ENCODE data around the gene PLEKHO1.

The PLEKHO1 gene

GRCh38 chr1:150138044-150138443 lies 11.7 kb upstream of the PLEKHO1 start:
- TF ChIP-seq GATA2 (IDR thresholded peaks at IDR 0.05; ENCODE audit: low read depth, low read length) (no peak), GATA3 (IDR thresholded peaks at IDR 0.05; ENCODE audit: low read depth, low read length) (no peak)

- no peak for TF ChIP-seq GATA3 (IDR thresholded peaks at IDR 0.05; ENCODE audit: low read depth, low read length)
These were observed 8.3 kb upstream of the PLEKHO1 start for GRCh38 chr1:150141452-150141851.

- TF ChIP-seq GATA2 (IDR thresholded peaks at IDR 0.05; ENCODE audit: low read depth, low read length), result no peak
- no peak for TF ChIP-seq GATA3 (IDR thresholded peaks at IDR 0.05; ENCODE audit: low read depth, low read length)
These were observed 7.6 kb upstream of the PLEKHO1 start for GRCh38 chr1:150142083-150142482.

- TF ChIP-seq GATA2 (IDR thresholded peaks at IDR 0.05; ENCODE audit: low read depth, low read length), result no peak
- TF ChIP-seq GATA3 (IDR thresholded peaks at IDR 0.05; ENCODE audit: low read depth, low read length), result no peak
These were observed 5.1 kb upstream of the PLEKHO1 start for GRCh38 chr1:150144606-150145005.

- TF ChIP-seq GATA3 (IDR thresholded peaks at IDR 0.05; ENCODE audit: low read depth, low read length) (no peak), GATA2 (IDR thresholded peaks at IDR 0.05; ENCODE audit: low read depth, low read length) (no peak)
These were observed 2.7 kb upstream of the PLEKHO1 start for GRCh38 chr1:150146849-150147542.

GRCh38 chr1:150148837-150149270 lies 862 bp upstream of the PLEKHO1 start:
- TF ChIP-seq GATA3 (IDR thresholded peaks at IDR 0.05; ENCODE audit: low read depth, low read length), result no peak
- no peak for TF ChIP-seq GATA2 (IDR thresholded peaks at IDR 0.05; ENCODE audit: low read depth, low read length)

- TF ChIP-seq GATA3 (IDR thresholded peaks at IDR 0.05; ENCODE audit: low read depth, low read length) (no peak), GATA2 (IDR thresholded peaks at IDR 0.05; ENCODE audit: low read depth, low read length) (no peak)
These were observed 661 bp downstream of the PLEKHO1 start for GRCh38 chr1:150150133-150151021.

GRCh38 chr1:150151291-150152181 lies 1.8 kb downstream of the PLEKHO1 start:
- TF ChIP-seq GATA3 (IDR thresholded peaks at IDR 0.05; ENCODE audit: low read depth, low read length) (no peak), GATA2 (IDR thresholded peaks at IDR 0.05; ENCODE audit: low read depth, low read length) (no peak)

GRCh38 chr1:150152182-150152536 lies 2.4 kb downstream of the PLEKHO1 start:
- TF ChIP-seq GATA3 (IDR thresholded peaks at IDR 0.05; ENCODE audit: low read depth, low read length), result no peak
- TF ChIP-seq GATA2 (IDR thresholded peaks at IDR 0.05; ENCODE audit: low read depth, low read length), result no peak

GRCh38 chr1:150152772-150153456 lies 3.2 kb downstream of the PLEKHO1 start:
- TF ChIP-seq GATA2 (IDR thresholded peaks at IDR 0.05; ENCODE audit: low read depth, low read length) (no peak), GATA3 (IDR thresholded peaks at IDR 0.05; ENCODE audit: low read depth, low read length) (no peak)

- TF ChIP-seq GATA3 (IDR thresholded peaks at IDR 0.05; ENCODE audit: low read depth, low read length) (no peak), GATA2 (IDR thresholded peaks at IDR 0.05; ENCODE audit: low read depth, low read length) (no peak)
These were observed 4.4 kb downstream of the PLEKHO1 start for GRCh38 chr1:150154143-150154542.

- TF ChIP-seq GATA3 (IDR thresholded peaks at IDR 0.05; ENCODE audit: low read depth, low read length), result no peak
- no peak for TF ChIP-seq GATA2 (IDR thresholded peaks at IDR 0.05; ENCODE audit: low read depth, low read length)
These were observed 5.8 kb downstream of the PLEKHO1 start for GRCh38 chr1:150155413-150156071.

All from SH-SY5Y (cell line).